Tibial nerve (tissue), 4 donors: Measurements from ENCODE around the gene ZNF491. TPM values are rescaled to one million over a fixed set of nuclear protein-coding genes. Genes with fewer than 3 reads are reported as not detected.
"Not testable (repeated sequence)": the region's sequence is repeated elsewhere in the genome, so short reads cannot be mapped to it uniquely, and the experiment has no call there.

ENCODE experiments used
- DNase-seq, 2 donors: peaks; one replicate each; pipeline ENCODE4 v3.0.0-alpha.2; 2019; ENCODE audit warnings: low spot score in 2 of 2
- H3K27ac ChIP-seq, 4 donors: fragments of 200-600 bp; sonication (generic) in 3 of 4; one replicate each; pipeline ENCODE4 v1.5.1; 2017 to 2019; ENCODE audit warnings: mild to moderate bottlenecking in 1 of 4
- H3K27me3 ChIP-seq, 2 donors: fragments of 200-600 bp; sonication (generic) in 1 of 2; one replicate each; pipeline versions ENCODE4 v1.5.1 to v1.6.0; 2017 to 2019
- H3K36me3 ChIP-seq, 3 donors: fragments of 200-600 bp; sonication (generic); one replicate each; pipeline ENCODE4 v1.5.1; 2018 to 2019
- H3K4me1 ChIP-seq, 4 donors: fragments of 200-600 bp; sonication (generic) in 3 of 4; one replicate each; pipeline ENCODE4 v1.5.1; 2017 to 2019
- H3K4me3 ChIP-seq, 4 donors: fragments of 200-600 bp; sonication (generic) in 3 of 4; one replicate each; pipeline ENCODE4 v1.5.1; 2017 to 2019; ENCODE audit warnings: mild to moderate bottlenecking in 1 of 4, moderate library complexity in 1 of 4
- H3K9me3 ChIP-seq, 4 donors: fragments of 200-600 bp; sonication (generic) in 3 of 4; one replicate each; pipeline ENCODE4 v1.5.1; 2017 to 2019
- CTCF ChIP-seq, 5 experiments: fragments of 200-600 bp in 3 of 5; fragments of 450-650 bp in 2 of 5; sonication (generic) in 3 of 5; IDR thresholded peaks; one replicate each; pipeline ENCODE4 v1.5.1; 2016 to 2019; ENCODE audit warnings: antibody characterized with exemption in 5 of 5, mild to moderate bottlenecking in 3 of 5, moderate library complexity in 2 of 5
- EP300 ChIP-seq, 2 donors: sonication (generic); formaldehyde crosslinking; IDR thresholded peaks; one replicate each; pipeline ENCODE4 v1.6.1; 2017; ENCODE audit warnings: antibody characterized with exemption in 2 of 2, mild to moderate bottlenecking in 1 of 2
- POLR2A ChIP-seq, 2 donors: fragments of 450-650 bp; IDR thresholded peaks; one replicate each; pipeline ENCODE4 v1.6.1; 2017; ENCODE audit warnings: antibody characterized with exemption in 2 of 2, mild to moderate bottlenecking in 2 of 2, moderate library complexity in 2 of 2
- WGBS, 2 donors: methylation state at CpG; one replicate each; pipeline ENCODE4 v1.1.5; 2018; 5-methylcytosine and 5-hydroxymethylcytosine counted together
- total RNA-seq, 4 donors: library from RNA; depleted of rRNA; stranded (reverse); fragments of >200 nt; gene quantifications; one replicate each; pipeline ENCODE4 v1.1.0, GENCODE V29; 2016

ZNF491 gene
- total RNA-seq, 4 donors from 2014 or later: 2.1 to 3.9 (median 2.8) TPM

- no peak for TF ChIP-seq POLR2A (IDR thresholded peaks at IDR 0.05)
- no peak for TF ChIP-seq EP300 (IDR thresholded peaks at IDR 0.05)
- no peak for TF ChIP-seq CTCF (IDR thresholded peaks at IDR 0.05)
- WGBS, 2 donors: 1% methylated on average over 15 to 20 of the region's 20 CpGs
- DNase-seq: peak in 1 of 2 donors; percentile 19
- Histone ChIP-seq H3K27me3 (no peaks in the 10 kb centered on the region), H3K4me3 (peak overlapping the region; percentile 48 to 97 (median 90)), H3K36me3 (peaks cover 0 to 29% (median 0%) of the 10 kb centered on the region in 3 donors), H3K4me1 (peaks cover 0 to 20% (median 6%) of the 10 kb centered on the region in 4 donors), H3K9me3 (peaks cover 0 to 33% (median 5%) of the 10 kb centered on the region in 4 donors), H3K27ac (peak overlapping the region; percentile 68 to 98 (median 95))
These were observed 30.6 kb upstream of the ZNF491 start for GRCh38 chr19:11767633-11768133.

GRCh38 chr19:11769995-11770394, 28.3 kb upstream of the ZNF491 start:
- Histone ChIP-seq H3K9me3 (peaks cover 0 to 56% (median 13%) of the 10 kb centered on the region in 4 donors), H3K36me3 (peaks cover 0 to 38% (median 0%) of the 10 kb centered on the region in 3 donors), H3K27ac (no peak overlapping the region), H3K27me3 (no peaks in the 10 kb centered on the region), H3K4me1 (peaks cover 0 to 20% (median 6%) of the 10 kb centered on the region in 4 donors), H3K4me3 (no peak overlapping the region)
- TF ChIP-seq POLR2A (IDR thresholded peaks at IDR 0.05) (no peak), EP300 (IDR thresholded peaks at IDR 0.05) (no peak), CTCF (IDR thresholded peaks at IDR 0.05) (no peak)
- 92 to 97% methylated on average over 4 of the region's 4 CpGs for WGBS, 2 donors
- DNase-seq: no peak

- 64 to 80% methylated on average over 11 of the region's 11 CpGs for WGBS, 2 donors
- peaks cover 0 to 51% (median 0%) of the 10 kb centered on the region in 3 donors for H3K36me3 ChIP-seq
- H3K4me1 ChIP-seq: peaks cover 0 to 17% (median 6%) of the 10 kb centered on the region in 4 donors
- H3K27ac ChIP-seq, DNase-seq, H3K27me3 ChIP-seq, H3K4me3 ChIP-seq: not testable (repeated sequence)
- H3K9me3 ChIP-seq: peaks cover 0 to 72% (median 20%) of the 10 kb centered on the region in 4 donors
These were observed 26.8 kb upstream of the ZNF491 start for GRCh38 chr19:11771520-11771919.

GRCh38 chr19:11776669-11777068, 21.7 kb upstream of the ZNF491 start:
- Histone ChIP-seq H3K36me3 (peaks cover 28 to 84% (median 41%) of the 10 kb centered on the region in 3 donors), H3K9me3 (peaks cover 10 to 100% (median 50%) of the 10 kb centered on the region in 4 donors)
- not testable (repeated sequence) for H3K27me3 ChIP-seq, H3K27ac ChIP-seq, H3K4me3 ChIP-seq, H3K4me1 ChIP-seq, DNase-seq
- WGBS, 2 donors: 97% methylated on average over 11 of the region's 11 CpGs

GRCh38 chr19:11780431-11781020, 17.8 kb upstream of the ZNF491 start:
- H3K9me3 ChIP-seq: peaks cover 11 to 100% (median 57%) of the 10 kb centered on the region in 4 donors
- H3K36me3 ChIP-seq: peaks cover 28 to 98% (median 43%) of the 10 kb centered on the region in 3 donors
- H3K27me3 ChIP-seq: no peaks in the 10 kb centered on the region
- DNase-seq: no peak
- no peak overlapping the region for H3K27ac ChIP-seq
- no peak for TF ChIP-seq POLR2A (IDR thresholded peaks at IDR 0.05)
- no peak for TF ChIP-seq EP300 (IDR thresholded peaks at IDR 0.05)
- TF ChIP-seq CTCF (IDR thresholded peaks at IDR 0.05): no peak
- no peak overlapping the region for H3K4me3 ChIP-seq
- H3K4me1 ChIP-seq: no peaks in the 10 kb centered on the region
- 95 to 96% methylated on average over 7 of the region's 7 CpGs for WGBS, 2 donors

- no peak overlapping the region for H3K4me3 ChIP-seq
- no peak for TF ChIP-seq CTCF (IDR thresholded peaks at IDR 0.05)
- TF ChIP-seq POLR2A (IDR thresholded peaks at IDR 0.05): no peak
- TF ChIP-seq EP300 (IDR thresholded peaks at IDR 0.05): no peak
- no peaks in the 10 kb centered on the region for H3K4me1 ChIP-seq
- WGBS, 2 donors: 92 to 93% methylated on average over 5 of the region's 5 CpGs
- peaks cover 28 to 98% (median 43%) of the 10 kb centered on the region in 3 donors for H3K36me3 ChIP-seq
- no peak overlapping the region for H3K27ac ChIP-seq
- H3K9me3 ChIP-seq: peaks cover 11 to 100% (median 56%) of the 10 kb centered on the region in 4 donors
- no peak for DNase-seq
- no peaks in the 10 kb centered on the region for H3K27me3 ChIP-seq
These were observed 16.8 kb upstream of the ZNF491 start for GRCh38 chr19:11781295-11782057.
